Hematopoietic multipotent progenitor cell treated with erythropoietin and hydrocortisone succinate and interleukin-3 and kit ligand, for 6 days (in vitro differentiated cells): ENCODE data around the gene SNW1.

ENCODE experiments used
- DNase-seq: peaks from one replicate; pipeline ENCODE4 v3.0.0-alpha.2; 2015

SNW1 gene

DNA sequence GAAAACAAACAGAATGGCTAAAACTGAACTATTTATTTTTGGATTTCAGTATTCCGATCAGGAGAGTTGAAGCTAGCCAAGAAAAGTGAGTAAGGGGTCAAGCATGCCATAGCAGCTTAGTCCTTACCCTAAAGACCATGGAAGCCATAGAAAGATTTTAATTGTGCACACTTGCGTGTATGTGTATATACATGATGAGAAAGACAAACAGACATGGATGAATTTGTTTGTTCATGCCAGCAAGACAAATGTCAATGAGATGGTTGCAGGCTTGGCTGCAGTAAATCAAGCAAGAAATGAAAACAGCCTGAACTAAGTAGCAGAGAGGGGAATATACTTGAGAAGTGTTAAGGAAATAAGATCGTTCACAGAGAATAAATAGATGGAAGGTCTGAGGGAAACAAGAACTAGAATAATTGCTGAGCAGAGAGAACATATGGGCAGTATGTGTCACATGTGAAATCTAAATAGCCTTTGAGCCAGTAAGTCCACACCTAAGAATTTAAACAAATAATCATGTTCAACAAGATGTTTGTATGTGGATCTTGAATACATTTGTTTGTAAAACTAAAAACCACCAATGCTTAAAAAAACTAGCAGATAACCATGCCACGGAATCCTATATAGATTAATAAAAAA, 14.8 kb downstream of the SNW1 start:
- DNase-seq: no peak

DNA sequence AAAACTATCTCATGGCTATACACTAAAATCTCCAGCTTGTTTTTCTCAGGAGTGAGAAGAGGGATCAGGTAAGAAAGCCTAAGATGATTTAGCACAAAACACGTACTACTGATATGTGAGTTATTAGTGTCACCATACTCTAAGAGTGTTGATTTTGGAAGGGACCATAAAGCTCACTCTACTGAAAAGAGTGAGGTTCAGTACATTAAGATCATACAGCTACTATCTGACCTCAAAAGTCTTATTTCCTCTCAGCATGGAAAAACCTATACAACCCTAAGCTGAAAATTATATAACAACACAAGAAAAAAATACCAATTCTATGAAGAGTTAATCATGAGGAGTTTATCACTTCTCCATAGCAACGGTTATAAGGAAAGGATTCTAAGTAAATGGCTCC, 19.5 kb downstream of the SNW1 start:
- DNase-seq: no peak

DNA sequence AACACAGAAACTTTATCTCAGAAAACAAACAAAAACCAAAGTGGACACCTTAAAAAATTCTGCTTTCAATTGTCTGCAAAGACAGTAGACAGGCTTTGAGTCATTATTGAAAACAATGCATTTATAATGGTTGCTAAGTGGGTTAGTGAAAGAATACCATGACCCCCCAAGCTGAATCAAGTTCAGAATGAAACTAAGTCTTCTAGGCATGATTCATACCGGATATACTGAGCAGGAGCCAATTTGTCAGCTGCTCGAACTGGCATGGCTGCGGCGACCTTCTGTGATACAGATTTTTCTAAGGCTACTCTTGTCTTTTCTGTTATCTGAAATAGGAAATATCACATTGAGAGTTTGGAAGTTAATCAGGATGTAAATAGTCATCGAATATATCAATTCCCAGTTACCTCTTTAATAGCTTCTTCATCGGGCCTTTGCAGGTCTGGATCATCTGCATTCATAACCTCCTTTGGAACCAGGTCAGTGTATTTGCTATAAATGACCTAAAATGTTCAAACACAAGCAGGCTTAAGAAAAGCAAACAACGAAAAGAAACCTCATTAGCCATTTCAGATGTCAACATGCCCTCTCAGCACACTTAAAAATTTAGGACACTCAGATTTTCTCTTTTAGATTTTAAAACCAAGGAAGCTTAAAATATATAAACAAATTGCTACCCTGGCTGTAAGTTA, 22.3 kb downstream of the SNW1 start:
- DNase-seq: no peak

DNA sequence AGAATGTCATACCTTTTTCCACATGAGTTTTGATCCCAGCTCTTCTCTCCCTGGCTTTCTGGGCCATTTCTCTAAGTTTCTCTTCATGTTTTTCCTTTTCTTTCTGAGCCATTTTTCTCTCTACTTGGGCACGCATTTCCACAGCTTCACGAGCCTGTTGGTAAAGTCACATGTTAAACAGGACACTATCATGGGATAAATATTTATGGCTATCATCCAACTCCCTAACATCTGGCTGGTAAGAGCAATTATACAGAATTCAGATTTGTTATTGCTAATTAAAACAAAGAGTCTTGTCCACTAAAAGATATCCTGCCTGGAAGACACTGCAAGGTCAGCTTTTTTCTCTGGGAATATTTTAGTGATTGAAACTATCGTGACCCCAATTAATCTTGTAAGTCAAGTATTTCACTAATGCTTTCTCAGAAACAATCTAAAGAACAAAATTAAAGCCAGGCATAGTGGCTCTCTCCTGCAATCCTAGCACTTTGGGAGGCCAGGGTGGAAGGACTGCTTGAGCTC, 29.9 kb downstream of the SNW1 start:
- DNase-seq: no peak

DNA sequence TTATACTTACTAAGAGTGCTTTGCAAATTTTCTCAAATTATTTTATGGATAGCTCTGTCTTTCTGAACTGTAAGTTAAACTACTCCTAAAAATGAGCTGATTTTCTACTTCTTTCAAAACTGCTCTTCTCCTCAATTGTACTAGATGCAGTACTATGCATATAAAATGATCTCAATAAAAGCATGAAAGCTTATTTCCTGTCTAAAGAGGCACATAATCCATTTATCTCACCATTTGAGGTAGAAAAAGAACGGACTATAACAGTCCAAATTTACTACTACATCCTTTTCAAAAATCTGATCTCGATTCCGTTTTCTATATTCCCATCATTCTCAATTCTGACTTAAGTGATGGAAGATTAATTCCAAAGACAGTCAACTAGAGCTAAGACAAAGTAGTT, 38.7 kb downstream of the SNW1 start:
- DNase-seq: no peak

DNA sequence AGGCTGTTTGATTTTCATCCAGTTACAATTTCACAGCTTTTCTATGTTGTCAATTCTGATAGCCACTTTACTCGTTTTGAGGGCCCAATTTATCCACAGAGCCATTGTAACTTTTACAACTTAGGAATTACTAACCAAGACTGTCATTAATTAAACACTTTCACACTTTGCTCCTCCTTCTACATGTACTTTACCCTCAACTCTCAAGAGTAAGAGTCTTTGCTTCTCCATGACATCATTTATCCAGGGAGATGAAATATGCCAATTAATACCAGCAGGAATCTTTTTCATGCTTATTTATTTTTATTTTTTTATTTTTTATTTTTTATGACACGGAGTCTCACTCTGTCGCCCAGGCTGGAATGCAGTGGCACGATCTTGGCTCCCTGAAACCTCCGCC, 39.5 kb downstream of the SNW1 start:
- no peak for DNase-seq

DNA sequence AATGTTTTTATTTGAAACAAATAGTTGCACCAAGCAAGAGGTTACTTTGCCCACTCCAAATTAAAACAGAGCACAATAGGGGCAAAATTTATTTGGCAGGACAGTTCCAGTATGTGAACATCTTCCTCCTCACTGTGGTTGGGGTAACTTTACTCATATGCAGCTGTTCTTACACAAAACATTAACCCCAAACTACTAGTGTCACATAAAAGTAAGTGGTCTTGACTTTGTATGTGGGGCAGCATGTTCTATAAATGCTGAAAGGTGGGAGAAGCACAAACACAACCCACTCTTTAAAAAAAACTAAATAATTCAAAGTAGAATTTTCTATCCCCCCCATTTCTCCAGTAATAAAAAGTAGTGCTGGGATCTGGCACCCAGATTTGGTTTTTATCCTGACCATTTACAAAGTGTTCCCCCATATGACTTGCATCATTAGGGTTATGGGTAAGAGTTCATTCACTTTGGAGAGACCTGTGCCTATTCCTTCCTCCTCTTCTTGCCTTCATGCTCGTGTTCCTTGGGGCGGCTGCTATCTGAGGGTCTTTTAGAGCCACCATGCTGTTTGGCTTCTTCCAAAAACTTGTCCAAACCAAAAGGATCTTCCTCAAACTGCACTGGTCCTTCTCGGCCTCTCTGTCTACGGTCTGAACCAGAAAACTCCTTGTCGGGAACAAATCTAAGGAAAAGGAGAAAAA, 43.2 kb downstream of the SNW1 start:
- DNase-seq: no peak

DNA sequence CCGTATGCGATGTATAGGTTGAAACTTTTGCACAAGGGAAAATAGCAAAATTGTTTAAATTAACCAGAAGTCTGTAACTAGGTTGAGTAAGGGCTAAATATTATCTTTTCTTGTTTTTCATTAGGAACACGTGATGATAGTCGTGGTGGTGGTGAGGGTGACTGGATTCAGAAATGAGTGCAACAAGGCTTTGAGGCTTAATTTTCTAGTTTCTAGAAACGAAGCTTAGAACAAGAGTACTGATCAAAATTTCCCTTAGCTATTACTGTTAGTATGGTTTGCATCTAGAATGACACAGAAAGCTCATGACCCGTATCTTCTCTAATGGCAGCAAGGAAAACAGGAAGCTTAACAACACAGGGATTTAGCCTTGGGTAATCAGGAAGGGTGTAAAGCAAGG, 46.0 kb downstream of the SNW1 start:
- no peak for DNase-seq

DNA sequence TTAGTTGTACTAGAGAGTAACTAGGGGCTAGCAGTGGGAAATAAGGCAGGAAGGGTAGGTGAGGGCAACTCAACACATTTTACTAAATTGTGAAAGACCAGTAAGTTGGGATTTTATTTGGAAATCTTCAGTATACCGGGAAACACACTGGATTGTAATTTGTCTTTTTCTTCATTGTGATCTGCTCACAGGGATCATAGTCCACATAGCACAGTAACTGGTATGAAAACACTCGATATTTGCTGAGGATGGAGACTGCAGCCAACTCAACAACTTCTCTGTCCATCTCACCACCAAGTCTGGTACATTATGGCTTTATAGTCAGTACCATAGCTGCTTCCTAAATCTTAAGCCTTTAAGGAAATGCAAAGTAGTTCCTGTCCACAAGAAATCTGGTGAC, 50.6 kb downstream of the SNW1 start:
- no peak for DNase-seq

DNA sequence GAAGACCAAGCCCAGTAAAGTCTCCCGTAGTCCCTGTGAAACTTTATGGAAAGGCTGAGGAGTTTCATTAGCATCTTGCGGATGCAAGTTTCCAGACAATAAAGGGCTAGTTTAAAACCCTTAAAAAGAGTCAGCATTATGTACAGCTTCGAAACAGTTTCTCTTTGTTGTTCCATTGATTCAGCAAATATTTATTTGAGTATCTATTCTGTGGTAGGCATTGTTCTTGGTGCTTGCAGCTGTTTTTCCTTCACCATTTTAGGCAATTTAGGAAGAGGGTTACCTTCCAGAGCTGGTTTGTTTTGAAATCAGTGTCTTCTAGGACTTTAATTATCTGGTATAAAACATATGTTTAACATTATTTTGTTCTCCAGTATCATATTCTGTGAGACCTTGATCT, 51.5 kb downstream of the SNW1 start:
- DNase-seq: no peak

DNA sequence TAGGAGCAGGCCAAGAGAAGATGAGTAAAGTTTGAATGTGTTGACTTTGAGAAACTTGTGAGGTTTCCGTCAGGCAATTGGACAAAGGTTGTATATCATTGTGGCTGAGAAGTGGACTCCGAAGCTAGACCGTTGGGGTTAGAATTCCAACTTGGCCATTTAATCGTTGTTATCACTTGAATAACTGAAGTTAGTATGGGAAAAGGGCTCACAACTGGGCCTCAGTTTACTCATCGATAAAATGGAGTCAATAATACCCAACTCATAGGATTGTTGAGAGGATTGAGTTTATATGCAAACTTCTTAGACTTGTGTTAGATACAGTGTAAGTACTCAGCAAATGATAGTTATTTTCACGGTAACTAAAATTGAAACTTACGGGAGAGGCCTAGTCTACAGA, 52.2 kb downstream of the SNW1 start:
- peak; percentile 26 for DNase-seq

DNA sequence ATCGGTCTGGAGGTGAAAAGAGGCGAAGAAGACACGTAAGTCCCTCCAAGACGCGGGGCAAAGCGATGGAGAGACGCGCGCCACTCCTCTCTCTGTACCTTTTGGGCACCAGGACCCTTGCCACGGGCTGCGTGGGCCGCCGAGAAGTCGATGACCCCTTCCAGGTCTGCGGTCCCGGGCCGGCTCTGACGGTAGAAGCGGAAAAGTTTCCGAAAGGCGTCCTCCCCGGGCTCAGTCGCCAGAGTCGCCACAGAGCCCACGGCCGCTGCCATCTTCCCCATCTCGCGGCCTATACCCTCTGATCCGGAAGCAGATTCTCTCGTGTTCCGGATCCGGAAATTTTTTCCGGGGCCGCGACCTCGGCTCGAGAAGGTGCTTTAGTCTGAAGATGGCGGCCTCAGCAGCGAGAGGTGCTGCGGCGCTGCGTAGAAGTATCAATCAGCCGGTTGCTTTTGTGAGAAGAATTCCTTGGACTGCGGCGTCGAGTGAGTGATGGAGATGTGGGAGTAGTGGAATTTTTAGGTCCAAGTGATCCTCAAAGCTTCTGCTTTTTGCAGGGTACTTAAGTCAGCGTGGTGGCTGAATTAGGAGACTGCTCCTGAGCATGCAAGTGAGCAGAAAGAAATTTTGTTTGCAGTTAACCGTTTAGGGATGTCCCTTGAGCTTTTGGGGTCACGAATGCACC, 53.1 kb downstream of the SNW1 start, which contains the start of the genes ALKBH1 and SLIRP:
Gene ALKBH1, minus strand, starts transcription at position 300 of the 685 bp plus-strand sequence. Its CDS starts 19 bp downstream, at position 281.
Gene SLIRP, plus strand, starts transcription at position 380 of the 685 bp plus-strand sequence. Its CDS starts 9 bp downstream, at position 389.
- peak; percentile 95 for DNase-seq

DNA sequence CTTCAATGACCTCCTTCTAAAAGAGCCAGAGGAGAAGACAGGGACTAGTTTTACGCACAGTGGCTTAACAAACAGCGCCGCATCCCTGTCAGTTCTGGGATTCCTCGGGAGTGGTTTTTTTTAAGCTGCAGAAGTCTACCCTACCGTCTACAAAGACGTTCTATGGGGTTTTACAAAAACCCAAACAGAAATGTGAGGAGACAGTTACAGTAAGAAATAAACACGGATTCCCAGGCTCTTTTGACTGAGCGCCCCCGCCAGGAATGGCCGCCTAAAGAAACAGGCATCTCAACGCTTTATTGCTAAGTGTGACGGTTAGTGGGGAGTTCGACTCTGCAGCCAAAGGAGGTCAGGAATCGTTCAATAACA, 53.6 kb downstream of the SNW1 start:
- peak; percentile 70 for DNase-seq

DNA sequence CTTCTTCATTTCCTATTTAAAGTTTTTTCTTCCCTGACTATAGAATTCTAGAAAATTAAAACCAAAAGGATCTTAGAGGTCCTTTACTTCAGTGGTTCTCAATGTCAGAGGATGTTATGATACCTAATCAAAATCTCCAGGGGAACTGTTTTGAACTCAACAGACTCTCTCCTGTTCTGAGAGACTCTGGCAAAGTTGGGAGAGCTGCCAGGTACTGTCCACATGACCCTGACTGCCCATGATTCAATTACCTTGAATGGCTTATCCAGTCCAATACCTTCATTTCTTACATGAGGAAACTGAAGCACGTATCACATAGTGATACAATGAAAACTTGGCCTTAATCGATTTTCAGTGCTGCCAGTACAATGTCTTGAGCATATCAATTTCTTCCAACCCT, 69.7 kb downstream of the SNW1 start:
- DNase-seq: no peak

DNA sequence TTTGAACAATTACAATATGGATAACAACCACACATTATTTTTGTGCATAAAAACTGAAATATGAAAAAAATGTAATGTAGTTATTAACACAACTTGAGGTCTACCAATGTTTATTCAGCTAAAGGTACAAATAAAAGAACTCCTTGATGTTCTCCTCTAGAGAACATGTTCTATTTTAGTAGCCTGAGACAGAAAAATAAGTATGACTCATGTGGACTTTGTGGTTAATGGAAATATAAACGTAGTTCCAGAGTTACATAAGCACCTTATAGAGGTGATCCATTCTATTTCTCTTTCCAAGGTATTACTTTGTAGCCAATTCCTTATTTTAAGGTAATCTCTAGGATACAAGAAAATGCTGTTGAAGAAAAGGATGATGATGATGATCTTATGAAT, 78.8 kb downstream of the SNW1 start:
- no peak for DNase-seq

DNA sequence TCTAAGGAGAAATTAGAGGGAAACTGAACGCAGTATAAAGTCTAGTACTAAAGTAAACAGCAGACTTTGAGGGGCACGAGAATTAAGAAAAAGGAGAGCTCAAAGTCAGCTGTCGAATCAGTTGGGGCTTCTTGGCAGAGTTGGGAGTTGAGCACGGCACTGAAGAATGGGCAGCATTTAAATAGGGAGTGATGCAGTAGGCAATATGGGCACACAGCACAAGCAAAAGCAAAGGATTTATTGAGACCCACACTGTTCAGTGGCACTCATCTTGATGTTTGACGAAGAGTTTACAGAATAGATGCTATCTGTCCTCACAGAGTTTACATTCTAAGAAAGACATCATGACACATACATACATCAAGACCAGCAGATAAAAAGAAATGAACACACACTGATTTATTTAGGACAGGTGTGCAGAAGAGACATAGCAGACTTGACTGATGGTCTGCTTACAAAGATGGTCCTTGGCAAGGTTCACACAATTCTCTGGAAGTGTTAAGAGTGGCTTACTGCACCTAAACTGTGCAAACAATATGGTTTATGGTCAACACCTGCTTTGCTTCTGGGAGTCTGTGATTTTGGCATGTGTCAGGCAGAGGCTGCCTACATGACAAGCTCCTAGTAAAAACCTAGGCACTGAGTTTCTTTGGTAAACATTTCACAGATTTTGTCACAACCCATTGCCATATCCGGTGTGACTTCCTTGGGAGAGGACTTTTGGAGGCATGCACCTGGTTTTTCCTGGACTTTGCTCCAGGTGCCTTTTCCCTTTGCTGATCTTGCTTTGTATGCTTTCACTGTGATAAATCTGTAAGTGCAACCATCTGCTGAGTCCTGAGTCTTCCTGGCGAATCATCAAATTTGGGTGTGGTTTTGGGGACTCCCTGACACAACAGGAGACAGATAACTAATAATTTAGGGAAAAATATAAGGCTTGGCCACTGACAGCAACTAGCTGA, 79.5 kb downstream of the SNW1 start:
- peak; percentile 43 for DNase-seq

DNA sequence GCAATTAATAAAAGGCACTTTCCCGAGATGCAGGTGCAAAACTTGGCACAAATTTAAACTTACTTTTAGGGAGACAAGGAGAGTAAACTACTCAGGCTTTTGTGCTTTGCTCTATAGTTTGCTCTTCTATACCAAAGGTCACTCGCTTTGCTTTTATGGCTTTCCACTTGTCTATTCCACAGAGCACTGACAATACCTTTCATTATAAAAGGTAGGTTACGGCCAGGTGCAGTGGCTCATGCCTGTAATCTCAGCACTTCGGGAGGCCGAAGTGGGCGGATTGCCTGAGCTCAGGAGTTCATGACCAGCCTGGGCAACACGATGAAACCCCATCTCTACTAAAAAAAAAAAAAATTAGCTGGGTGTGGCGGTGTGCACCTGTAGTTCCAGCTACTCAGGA, 86.0 kb downstream of the SNW1 start:
- no peak for DNase-seq

DNA sequence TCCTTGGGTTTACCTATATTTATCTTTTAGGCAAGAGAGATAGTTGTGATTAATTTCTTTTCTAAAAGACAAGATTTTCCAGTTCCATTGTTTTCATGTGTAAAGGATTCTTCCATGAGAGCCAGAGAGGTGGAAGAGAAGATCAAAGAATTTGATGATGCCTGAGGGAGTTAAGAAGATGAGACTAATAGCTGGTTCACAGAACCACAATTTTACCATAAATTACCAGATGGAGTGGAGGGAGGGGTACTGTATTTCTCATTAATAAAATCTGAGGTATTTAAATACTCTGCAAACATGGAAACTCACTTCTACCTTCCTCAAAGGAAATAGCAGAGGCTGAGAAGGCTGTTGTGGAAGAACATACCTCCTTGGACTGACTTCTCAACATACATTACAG, 87.8 kb downstream of the SNW1 start:
- no peak for DNase-seq
